GM10248 (cell line): Measurements from ENCODE around the gene APOO.

Experiments used
- CTCF ChIA-PET: fragments of 300-600 bp; sonication (Branson Sonifier 250); formaldehyde crosslinking; extraction: SDS; loops from one replicate; lab custom pipeline; 2021; ENCODE audit warnings: antibody characterized with exemption; lab: Yijun Ruan, JAX
- POLR2A ChIA-PET: fragments of 350-650 bp; sonication (Branson Sonifier 250); formaldehyde crosslinking; extraction: SDS; loops from one replicate; lab custom pipeline; 2020; ENCODE audit warnings: antibody characterized with exemption; lab: Yijun Ruan, JAX
- DNase-seq: peaks from one replicate; pipeline ENCODE4 v3.0.0; 2012; ENCODE audit errors: extremely low spot score
- TF ChIP-seq, protein P1 (sequence below): IDR thresholded peaks from 2 replicates; pipeline ENCODE4 v1.5.1; 2012; ENCODE audit warnings: mild to moderate bottlenecking, low read depth; ENCODE audit errors: extremely low read depth, missing control alignments, control extremely low read depth

The APOO gene

DNA sequence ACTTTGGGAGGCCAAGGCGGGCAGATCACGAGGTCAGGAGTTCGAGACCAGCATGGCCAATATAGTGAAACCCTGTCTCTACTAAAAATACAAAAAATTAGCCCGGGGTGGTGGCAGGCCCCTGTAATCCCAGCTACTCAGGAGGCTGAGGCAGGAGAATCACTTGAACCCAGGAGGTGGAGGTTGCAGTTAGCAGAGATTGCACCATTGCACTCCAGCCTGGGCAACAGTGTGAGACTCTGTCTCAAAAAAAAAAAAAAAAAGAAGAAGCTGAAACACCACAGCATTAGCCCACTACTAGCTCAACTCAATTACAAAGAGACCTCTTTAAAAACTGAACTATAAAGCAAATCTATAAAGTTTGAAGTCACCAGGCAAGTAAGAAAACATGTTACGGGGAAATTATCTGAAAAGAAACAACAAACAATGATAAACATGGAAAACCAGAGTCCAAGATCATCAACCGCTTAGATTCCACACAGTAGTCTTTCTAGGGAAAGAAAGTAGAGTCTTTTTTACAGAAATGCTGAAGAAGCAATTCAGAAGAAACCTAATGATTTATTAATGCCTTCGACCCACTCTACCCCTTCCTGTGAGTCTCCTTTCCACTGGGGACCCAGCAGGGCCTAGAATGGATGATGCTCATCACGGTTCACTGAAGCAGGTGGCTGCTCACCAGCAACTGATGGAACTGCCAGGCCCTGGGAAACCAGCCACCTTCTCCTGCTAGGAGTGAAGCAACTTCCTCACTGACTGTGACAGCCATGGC, 118.2 kb downstream of the APOO start:
- ChIA-PET POLR2A (no interaction called here), CTCF (no interaction called here)

DNA sequence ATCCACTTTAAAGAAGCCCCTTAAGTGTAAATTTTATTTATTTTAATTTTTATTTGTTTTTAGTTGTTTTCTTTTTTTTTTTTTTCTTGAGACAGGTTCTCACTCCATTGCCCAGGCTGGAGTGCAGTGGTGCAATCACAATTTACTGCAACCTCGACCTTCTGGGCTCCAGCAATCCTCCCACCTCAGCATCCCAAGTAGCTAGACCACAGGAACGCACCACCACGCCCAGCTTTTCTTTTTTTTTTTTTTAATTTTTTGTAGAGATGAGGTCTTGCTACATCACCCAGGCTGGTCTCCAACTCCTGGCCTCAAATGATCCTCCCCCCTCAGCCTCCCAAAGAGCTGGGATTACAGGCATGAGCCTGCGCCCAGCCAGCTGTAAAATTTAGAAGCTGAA, 118.8 kb downstream of the APOO start:
- no peak for DNase-seq
- ChIA-PET POLR2A (no interaction called here), CTCF (interaction anchor here (1.3 kb wide), 1 partner anchor 120 kb away, joined by 3 read pairs; no protein-coding TSS in a partner anchor)
- TF ChIP-seq, protein P1, sequence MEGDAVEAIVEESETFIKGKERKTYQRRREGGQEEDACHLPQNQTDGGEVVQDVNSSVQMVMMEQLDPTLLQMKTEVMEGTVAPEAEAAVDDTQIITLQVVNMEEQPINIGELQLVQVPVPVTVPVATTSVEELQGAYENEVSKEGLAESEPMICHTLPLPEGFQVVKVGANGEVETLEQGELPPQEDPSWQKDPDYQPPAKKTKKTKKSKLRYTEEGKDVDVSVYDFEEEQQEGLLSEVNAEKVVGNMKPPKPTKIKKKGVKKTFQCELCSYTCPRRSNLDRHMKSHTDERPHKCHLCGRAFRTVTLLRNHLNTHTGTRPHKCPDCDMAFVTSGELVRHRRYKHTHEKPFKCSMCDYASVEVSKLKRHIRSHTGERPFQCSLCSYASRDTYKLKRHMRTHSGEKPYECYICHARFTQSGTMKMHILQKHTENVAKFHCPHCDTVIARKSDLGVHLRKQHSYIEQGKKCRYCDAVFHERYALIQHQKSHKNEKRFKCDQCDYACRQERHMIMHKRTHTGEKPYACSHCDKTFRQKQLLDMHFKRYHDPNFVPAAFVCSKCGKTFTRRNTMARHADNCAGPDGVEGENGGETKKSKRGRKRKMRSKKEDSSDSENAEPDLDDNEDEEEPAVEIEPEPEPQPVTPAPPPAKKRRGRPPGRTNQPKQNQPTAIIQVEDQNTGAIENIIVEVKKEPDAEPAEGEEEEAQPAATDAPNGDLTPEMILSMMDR = no peak

More for the DNA sequence above, 118.2 kb downstream of the APOO start:
- DNase-seq = no peak
- TF ChIP-seq, protein P1 = no peak

DNA sequence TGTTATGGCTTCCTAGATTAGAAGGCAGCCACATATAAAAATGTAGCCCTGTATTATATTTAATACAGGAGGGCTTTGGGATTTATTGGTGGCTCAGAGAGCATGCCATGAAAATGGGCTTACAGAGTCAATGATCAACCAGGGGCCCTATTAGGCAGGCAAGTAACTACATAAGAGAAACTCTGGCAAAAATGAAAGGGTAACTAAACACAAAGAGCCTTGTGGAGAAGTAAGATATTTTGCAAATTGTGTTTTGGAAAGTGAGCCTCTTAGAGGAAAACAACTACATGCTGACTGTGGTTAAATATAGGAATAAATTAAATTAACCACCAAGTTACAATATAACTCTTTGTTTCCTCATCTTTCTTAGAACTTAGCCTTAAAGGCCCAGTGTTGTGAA, 119.2 kb downstream of the APOO start:
- POLR2A ChIA-PET = no interaction called here
- no peak for DNase-seq
- TF ChIP-seq, protein P1 = no peak
- CTCF ChIA-PET = interaction anchor here (1.3 kb wide), 2 partner anchors 114 to 120 kb away, joined by 3 to 4 read pairs; no protein-coding TSS in a partner anchor

DNA sequence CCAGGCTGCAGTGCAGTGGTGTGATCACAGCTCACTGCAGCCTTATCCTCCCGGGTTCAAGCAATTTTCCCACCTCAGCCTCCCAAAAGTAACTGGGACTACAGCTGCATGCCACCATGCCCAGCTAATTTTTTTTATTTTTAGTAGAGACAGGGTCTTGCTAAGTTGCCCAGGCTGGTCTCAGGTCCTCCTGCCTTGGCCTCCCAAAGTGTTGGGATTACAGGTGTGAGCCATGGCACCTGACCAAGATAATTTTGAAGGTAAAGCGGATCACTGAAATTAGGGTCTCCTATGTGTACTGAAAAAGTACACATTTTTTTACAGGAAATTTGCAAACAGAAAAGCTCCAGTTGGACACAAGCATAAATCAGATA, 120.0 kb downstream of the APOO start:
- ChIA-PET POLR2A (interaction anchor here (0.7 kb wide), 1 partner anchor 15 kb away, joined by 4 read pairs; no protein-coding TSS in a partner anchor), CTCF (interaction anchor here (1.3 kb wide), 2 partner anchors 115 to 121 kb away, joined by 3 to 4 read pairs; no protein-coding TSS in a partner anchor)
- TF ChIP-seq, protein P1 = no peak
- no peak for DNase-seq

DNA sequence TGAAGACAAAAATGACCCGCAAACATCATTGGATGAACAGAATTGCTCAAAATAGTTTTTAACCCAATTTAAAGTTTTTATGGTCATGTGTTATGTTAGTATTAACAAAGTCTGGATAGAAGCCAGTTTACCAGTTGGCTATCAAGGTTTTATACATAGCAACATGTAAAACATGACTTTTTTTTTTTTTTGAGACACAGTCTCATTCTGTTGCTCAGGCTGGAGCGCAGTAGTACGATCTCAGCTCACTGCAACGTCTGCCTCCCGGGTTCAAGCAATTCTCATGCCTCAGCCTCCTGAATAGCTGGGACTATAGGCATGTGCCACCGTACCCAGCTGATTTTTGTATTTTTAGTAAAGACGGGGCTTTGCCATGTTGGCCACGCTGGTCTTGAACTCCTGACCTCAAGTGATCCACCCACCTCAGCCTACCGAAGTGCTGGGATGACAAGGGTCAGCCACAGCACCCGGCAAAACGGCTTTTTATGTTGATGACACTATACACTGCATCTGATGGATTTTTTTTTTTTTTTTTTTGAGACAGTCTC, 121.4 kb downstream of the APOO start:
- DNase-seq = no peak
- CTCF ChIA-PET = no interaction called here
- TF ChIP-seq, protein P1 = no peak
- POLR2A ChIA-PET = no interaction called here

DNA sequence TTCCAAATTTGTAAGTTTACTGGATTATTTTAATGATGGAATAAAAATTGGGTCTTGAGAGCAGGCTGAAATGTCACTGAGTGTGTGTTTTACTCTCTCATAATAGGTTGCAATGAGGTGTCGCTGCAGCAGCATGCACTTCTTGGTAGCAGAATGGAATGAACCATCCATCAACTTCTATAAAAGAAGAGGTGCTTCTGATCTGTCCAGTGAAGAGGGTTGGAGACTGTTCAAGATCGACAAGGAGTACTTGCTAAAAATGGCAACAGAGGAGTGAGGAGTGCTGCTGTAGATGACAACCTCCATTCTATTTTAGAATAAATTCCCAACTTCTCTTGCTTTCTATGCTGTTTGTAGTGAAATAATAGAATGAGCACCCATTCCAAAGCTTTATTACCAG, 122.2 kb downstream of the APOO start:
- CTCF ChIA-PET = no interaction called here
- POLR2A ChIA-PET = no interaction called here
- TF ChIP-seq, protein P1 = no peak
- DNase-seq = no peak
